Measurements from ENCODE around the gene RUNX1. TPM values are rescaled to one million over a fixed set of nuclear protein-coding genes. Genes with fewer than 3 reads are reported as not detected.

The RUNX1 gene
- total and polyA plus RNA-seq, 2 of the 13 experiments (the other 11 are each of a cell fraction or from before 2014, with no cell fraction given): 5.4 to 6.4 TPM

- TF ChIP-seq ZNF510 (CRISPR knock-in tag; IDR thresholded peaks at IDR 0.05; ENCODE audit: low read depth) (no peak), HMGA1 (CRISPR knock-in tag; conservative IDR thresholded peaks at IDR 0.05) (no peak), ELF1 (CRISPR knock-in tag; IDR thresholded peaks at IDR 0.05) (no peak), HOMEZ (CRISPR knock-in tag; IDR thresholded peaks at IDR 0.05; ENCODE audit: low read depth) (no peak), CENPX (CRISPR knock-in tag; IDR thresholded peaks at IDR 0.05) (no peak), FOXA3 (CRISPR knock-in tag; IDR thresholded peaks at IDR 0.05) (peak; percentile 78), SOX6 (IDR thresholded peaks at IDR 0.05) (no peak), SOX6 (CRISPR knock-in tag; IDR thresholded peaks at IDR 0.05) (peak; percentile 59), POLR2G (IDR thresholded peaks at IDR 0.05; ENCODE audit: low read depth, low read length) (peak; percentile 36; the same call in 1 of the 2 replicates), IRX3 (CRISPR knock-in tag; IDR thresholded peaks at IDR 0.05; ENCODE audit: borderline replicate concordance, low read depth) (no peak), HCFC1 (IDR thresholded peaks at IDR 0.05; ENCODE audit: low read depth, low read length) (no peak), ZNF605 (CRISPR knock-in tag; IDR thresholded peaks at IDR 0.05) (no peak), TARDBP (CRISPR knock-in tag; IDR thresholded peaks at IDR 0.05) (peak; percentile 71; the same call in 1 of the 2 replicates), ZBTB39 (CRISPR knock-in tag; IDR thresholded peaks at IDR 0.05) (no peak), NFIB (CRISPR knock-in tag; IDR thresholded peaks at IDR 0.05; ENCODE audit: borderline replicate concordance) (no peak), DRAP1 (CRISPR knock-in tag; IDR thresholded peaks at IDR 0.05) (peak; percentile 7; the same call in 1 of the 2 replicates), EP300 (IDR thresholded peaks at IDR 0.05; ENCODE audit: low read depth in 2 of 2, low read length in 2 of 2) (peak; percentile 48 to 87; a peak in 2 of 4 replicates), EP300 (CRISPR knock-in tag; IDR thresholded peaks at IDR 0.05; ENCODE audit: borderline replicate concordance) (peak; percentile 86)
- TF ChIP-seq, protein P1, sequence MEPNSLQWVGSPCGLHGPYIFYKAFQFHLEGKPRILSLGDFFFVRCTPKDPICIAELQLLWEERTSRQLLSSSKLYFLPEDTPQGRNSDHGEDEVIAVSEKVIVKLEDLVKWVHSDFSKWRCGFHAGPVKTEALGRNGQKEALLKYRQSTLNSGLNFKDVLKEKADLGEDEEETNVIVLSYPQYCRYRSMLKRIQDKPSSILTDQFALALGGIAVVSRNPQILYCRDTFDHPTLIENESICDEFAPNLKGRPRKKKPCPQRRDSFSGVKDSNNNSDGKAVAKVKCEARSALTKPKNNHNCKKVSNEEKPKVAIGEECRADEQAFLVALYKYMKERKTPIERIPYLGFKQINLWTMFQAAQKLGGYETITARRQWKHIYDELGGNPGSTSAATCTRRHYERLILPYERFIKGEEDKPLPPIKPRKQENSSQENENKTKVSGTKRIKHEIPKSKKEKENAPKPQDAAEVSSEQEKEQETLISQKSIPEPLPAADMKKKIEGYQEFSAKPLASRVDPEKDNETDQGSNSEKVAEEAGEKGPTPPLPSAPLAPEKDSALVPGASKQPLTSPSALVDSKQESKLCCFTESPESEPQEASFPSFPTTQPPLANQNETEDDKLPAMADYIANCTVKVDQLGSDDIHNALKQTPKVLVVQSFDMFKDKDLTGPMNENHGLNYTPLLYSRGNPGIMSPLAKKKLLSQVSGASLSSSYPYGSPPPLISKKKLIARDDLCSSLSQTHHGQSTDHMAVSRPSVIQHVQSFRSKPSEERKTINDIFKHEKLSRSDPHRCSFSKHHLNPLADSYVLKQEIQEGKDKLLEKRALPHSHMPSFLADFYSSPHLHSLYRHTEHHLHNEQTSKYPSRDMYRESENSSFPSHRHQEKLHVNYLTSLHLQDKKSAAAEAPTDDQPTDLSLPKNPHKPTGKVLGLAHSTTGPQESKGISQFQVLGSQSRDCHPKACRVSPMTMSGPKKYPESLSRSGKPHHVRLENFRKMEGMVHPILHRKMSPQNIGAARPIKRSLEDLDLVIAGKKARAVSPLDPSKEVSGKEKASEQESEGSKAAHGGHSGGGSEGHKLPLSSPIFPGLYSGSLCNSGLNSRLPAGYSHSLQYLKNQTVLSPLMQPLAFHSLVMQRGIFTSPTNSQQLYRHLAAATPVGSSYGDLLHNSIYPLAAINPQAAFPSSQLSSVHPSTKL (CRISPR knock-in tag; IDR thresholded peaks at IDR 0.05): peak; percentile 88
- TF ChIP-seq, protein P2, sequence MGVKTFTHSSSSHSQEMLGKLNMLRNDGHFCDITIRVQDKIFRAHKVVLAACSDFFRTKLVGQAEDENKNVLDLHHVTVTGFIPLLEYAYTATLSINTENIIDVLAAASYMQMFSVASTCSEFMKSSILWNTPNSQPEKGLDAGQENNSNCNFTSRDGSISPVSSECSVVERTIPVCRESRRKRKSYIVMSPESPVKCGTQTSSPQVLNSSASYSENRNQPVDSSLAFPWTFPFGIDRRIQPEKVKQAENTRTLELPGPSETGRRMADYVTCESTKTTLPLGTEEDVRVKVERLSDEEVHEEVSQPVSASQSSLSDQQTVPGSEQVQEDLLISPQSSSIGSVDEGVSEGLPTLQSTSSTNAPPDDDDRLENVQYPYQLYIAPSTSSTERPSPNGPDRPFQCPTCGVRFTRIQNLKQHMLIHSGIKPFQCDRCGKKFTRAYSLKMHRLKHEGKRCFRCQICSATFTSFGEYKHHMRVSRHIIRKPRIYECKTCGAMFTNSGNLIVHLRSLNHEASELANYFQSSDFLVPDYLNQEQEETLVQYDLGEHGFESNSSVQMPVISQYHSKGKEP (CRISPR knock-in tag; IDR thresholded peaks at IDR 0.05): no peak
Measured at GRCh38 chr21:34836103-34836932, 212.8 kb downstream of the RUNX1 start (continued).

Measured in HepG2 (cell line).